Measurements from ENCODE around the gene LNPEP. TPM values are rescaled to one million over a fixed set of nuclear protein-coding genes. Genes with fewer than 3 reads are reported as not detected.
A peak's percentile ranks its signal among the peaks of the same experiment; 100 is the strongest.

LNPEP gene
- 10 to 100 TPM; 15.8 to 30.4 (median 26.7) TPM for polyA plus RNA-seq (ENCODE audit: insufficient read length in 4 of 4)

DNA sequence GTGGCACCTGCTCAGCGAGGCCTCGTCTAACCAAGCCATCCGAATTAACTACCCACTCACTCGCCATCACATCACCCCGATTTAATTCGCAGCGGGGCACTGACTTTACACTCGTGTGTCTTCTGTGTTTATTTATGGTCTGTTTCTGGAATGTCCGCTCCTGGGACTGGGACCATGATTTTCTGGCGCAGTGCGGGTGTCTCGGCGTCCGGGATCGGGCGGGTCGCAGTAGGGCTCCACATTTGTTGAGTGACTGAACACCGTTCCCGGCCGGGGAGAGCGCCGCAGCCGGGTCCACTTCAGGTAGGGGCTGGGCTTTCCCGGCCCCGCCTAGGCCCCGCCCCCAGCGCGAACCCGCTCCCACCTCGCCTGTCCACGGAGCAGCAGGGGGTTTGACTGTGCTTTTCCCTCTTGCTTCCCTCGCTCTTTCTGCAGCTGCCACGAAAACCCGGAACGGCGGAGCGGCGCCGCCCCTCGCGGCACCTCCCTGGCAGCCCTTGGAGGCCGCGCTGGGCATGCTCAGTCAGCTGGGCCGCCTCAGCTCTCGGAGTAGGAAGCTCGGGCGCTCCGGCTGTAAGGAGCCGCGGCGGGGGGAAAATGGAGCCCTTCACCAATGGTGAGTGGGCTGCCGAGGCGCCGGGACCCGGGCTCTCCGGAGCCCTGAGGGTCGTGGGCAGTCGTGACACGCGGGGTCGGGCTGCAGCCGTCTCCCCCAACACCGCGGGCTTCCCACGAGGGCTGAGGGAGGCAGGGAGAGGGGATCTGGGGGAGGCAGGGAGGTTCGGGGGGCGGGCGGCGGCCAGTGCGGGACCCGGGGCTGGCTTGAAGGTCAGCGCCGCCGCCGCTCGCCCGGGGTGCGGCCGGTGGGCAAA, at the start of gene LNPEP:
LNPEP (plus strand) TSS at position 522 of the 872 bp plus-strand sequence; CDS start at position 598, 76 bp downstream.
- DNase-seq (ENCODE audit: low read depth in 4 of 4, low spot score in 3 of 4), result peak; percentile 87 to 92 (median 90)

DNA sequence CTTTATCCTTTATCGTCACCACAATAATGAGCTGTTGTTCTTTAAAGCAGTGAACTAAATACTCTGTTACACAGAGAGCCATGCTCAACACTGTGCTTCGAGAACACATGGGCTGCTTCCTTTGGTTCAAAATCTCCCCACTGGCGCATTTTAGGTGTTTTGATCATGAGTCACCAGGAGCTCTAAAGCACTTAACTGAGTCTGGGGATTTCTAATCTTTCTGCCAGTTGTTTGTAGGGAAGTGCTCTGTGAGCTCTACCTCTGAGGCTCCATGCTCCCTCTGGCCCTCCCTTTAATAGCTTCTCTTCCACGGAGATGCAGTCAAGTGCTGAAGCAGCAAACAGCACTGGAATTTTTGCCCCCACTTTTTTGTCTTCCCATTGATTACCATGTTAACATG, 42.5 kb upstream of the LNPEP start:
- no peak for DNase-seq (ENCODE audit: low read depth in 4 of 4, low spot score in 3 of 4)

DNA sequence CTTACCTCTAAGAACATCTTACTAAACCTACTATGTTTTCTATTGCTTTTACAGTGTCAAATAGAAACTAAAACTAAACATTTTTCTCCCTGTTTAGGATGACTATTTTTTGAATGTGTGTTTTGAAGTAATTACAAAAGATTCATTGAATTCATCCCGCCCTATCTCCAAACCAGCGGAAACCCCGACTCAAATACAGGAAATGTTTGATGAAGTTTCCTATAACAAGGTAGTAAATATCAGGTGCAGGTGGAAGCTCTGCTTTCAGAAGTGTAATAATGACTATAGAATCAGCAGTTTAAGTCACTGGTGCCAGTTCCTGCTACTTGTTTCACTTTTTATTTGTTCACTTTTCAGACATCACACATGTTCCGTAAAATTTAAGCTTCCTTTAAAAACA, 39.6 kb upstream of the LNPEP start:
- no peak for DNase-seq (ENCODE audit: low read depth in 4 of 4, low spot score in 3 of 4)

DNA sequence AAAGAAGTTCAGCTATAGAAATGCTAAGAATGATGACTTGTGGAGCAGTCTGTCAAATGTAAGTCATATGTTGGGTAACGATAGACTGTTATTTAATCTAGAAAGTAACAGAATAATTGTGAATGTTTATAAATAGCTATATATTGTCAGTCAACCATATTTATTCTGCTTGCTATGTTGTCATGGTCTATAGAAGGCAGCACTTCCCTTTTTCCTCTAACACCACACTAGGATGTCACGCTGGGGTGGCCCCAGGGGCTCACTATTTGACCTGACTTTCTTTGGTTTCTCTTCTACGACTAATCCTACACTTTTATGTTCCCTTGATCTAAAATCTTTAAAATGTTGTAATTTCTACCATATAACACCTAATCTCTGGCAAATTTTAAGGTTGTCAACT, 39.1 kb upstream of the LNPEP start:
- DNase-seq (ENCODE audit: low read depth in 4 of 4, low spot score in 3 of 4), result no peak

DNA sequence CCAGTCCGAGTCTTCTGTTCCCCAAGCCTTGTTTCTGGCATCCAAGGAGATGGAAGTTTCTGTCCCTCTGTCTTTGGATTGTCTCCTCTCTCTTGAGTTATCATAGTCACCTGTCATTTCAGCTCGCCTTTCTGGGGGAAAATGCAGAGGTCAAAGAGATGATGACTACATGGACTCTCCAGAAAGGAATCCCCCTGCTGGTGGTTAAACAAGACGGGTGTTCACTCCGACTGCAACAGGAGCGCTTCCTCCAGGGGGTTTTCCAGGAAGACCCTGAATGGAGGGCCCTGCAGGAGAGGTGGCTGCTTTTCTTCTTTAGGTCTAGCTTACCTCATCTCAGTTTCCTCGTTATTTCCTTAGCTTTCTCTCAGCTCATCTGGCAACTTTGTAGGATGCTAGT, 34.5 kb upstream of the LNPEP start:
- DNase-seq (ENCODE audit: low read depth in 4 of 4, low spot score in 3 of 4), result no peak

DNA sequence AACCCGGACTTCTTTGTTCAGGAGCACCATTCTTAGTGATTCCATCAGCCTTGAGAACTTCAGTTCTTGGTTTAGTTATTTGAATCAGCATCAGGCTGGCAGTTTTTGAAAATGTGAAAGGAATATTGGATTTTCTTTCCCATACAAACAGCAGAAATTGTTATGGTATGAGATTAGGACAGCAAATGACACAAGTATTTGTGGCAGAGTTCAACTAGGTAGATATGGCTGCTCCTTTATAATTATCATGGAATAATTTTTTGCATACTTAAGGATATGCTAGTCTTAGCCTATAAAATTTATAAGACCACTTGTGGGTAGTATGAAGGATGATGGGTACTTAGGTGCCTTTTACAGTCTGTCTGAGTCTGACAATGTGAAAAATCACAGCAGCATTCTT, 34.0 kb upstream of the LNPEP start:
- DNase-seq (ENCODE audit: low read depth in 4 of 4, low spot score in 3 of 4), result no peak

DNA sequence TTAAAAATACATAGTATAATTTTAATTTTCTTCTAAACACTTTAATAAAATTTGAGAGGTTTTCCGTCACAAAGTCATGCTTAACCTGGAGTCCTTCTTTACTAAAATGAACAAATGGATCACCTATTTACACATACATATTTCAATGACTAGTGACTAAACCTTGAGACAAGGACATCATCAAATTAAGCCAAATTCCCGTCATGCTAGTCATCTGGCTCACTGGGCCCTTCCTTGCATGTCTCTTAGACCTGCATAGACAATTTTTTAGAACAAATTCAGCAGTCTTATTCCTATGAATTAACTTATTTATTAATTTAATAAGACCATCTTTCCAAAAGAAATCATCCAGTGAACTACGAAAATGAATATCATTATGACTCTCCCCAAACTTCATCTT, 33.0 kb upstream of the LNPEP start:
- DNase-seq (ENCODE audit: low read depth in 4 of 4, low spot score in 3 of 4), result no peak

DNA sequence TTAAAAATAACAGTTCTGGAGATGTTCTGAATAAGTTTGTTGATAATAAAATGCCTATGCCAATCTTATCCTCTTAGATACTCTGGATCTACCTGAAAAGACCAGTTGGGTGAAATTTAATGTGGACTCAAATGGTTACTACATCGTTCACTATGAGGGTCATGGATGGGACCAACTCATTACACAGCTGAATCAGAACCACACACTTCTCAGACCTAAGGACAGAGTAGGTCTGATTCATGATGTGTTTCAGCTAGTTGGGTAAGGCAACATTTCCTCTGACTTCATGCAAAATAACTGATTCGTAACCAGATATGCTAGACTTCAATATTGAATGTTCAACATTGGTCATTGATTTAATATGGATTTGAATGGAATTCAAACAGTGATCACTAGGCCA, 32.6 kb upstream of the LNPEP start:
- DNase-seq (ENCODE audit: low read depth in 4 of 4, low spot score in 3 of 4), result no peak

DNA sequence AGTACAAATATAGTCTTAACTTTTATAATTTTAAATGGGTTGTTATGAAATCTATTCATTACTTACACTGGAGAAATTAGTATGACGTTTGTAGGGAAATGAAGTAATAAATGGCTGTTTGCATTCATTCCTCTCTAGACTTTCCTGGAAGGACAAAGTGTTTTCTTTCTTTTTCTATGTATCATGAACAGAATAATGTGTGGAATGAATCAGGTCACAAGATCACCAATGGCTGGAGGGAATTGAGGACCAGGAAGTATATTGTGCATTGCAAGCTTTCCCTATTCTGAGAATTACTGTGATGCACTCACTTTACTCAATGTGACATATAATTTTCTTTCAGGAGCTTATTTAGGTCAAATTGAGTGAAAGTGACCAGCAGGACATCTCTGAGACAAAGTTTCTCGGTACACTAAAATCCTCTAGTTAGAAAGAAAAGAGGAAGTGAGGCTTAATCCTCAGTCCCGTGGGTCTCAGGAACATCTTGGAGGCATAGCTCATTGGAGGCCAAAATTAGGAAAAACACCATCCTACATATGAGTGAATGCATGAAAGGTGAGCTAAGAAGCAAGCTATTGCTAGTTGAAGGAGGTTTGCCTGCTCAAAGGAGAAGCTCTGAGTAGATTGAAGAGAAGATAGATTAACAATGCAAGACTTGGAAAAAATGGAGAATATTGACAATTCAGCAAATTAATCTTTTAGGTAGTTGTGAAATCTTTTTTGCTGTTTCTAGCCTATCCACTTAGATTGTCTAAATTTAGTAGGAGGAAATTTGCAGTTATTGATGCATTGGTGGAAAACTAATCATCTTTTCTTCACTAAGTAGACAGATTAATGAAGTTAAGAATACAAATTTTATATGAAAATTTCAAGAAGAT, 31.6 kb upstream of the LNPEP start:
- no peak for DNase-seq (ENCODE audit: low read depth in 4 of 4, low spot score in 3 of 4)

DNA sequence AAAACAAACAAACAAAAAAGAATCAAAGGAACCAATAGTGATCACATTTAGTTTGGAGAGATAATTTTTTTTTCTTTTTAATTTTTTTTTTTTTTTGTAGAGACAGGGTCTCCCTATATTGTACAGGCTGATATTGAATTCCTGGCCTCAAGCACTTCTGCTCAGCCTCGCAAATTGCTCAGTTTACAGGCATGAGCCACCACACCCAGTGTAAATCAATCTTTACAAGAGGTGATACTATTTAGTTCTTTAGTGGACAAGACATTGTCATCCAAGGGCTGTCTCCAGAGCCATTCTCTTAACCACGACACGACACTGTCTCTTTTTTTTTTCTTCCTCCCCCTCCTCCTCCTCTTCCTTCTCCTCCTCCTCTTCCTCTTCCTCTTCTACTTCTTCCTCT, 30.0 kb upstream of the LNPEP start:
- DNase-seq (ENCODE audit: low read depth in 4 of 4, low spot score in 3 of 4), result no peak

DNA sequence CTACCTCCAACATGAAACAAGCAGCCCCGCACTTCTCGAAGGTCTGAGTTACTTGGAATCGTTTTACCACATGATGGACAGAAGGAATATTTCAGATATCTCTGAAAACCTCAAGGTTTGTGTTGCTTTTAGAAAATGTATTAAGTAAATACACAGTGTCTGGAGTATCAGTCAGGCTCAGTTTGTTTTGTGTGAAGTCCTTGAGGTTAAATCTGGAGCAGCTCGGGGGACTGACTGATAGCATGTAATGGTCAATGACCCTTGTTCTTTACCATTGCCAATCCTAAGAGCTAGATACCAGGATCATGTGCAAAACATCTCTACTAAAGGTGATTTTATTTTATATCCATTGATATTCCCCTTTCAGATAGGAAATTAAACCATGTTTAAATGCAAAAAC, 26.9 kb upstream of the LNPEP start:
- DNase-seq (ENCODE audit: low read depth in 4 of 4, low spot score in 3 of 4), result no peak

DNA sequence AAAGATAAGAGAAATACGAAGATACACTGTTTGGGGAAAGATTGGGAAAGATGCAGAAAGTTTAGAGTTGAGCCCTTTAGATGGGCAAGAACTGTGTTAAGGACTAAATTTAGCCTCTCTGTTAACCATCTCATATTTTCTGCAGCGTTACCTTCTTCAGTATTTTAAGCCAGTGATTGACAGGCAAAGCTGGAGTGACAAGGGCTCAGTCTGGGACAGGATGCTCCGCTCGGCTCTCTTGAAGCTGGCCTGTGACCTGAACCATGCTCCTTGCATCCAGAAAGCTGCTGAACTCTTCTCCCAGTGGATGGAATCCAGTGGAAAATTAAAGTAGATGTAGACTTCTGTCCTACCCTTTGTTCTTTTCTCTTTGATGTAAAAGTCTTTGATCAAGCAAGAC, 26.4 kb upstream of the LNPEP start:
- no peak for DNase-seq (ENCODE audit: low read depth in 4 of 4, low spot score in 3 of 4)

DNA sequence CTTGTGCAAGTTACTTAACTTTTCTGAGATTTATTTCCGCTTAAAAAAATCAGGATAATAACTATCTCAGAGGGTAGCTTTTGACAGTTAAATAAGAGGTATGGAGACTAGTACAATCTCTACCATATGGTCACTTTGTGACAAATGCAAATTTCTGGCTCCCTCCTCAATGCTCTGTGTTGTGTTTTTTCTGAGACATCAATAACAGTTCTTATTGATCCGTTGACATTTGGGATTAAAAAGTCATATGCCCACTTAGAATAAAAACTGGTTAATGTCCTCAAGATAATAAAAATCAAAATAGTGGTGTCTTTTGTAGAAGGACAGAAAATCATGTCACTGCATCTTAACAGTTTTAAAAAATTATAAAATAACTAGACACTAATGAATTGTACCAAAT, 24.7 kb upstream of the LNPEP start:
- no peak for DNase-seq (ENCODE audit: low read depth in 4 of 4, low spot score in 3 of 4)

DNA sequence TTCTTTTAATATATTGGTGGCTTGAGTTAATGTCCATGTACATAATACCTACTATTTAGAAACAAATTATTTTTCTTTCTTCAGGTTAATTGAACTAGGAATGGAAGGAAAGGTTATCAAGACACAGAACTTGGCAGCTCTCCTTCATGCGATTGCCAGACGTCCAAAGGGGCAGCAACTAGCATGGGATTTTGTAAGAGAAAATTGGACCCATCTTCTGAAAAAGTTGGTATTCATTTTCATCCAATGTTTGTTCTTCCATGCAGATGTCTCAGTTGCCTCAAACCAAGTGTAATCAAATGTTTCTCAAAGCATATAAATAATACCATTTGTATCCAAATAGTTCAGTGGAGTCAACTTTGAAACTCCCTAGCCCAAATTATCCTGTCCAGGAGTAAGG, 22.6 kb upstream of the LNPEP start:
- no peak for DNase-seq (ENCODE audit: low read depth in 4 of 4, low spot score in 3 of 4)

DNA sequence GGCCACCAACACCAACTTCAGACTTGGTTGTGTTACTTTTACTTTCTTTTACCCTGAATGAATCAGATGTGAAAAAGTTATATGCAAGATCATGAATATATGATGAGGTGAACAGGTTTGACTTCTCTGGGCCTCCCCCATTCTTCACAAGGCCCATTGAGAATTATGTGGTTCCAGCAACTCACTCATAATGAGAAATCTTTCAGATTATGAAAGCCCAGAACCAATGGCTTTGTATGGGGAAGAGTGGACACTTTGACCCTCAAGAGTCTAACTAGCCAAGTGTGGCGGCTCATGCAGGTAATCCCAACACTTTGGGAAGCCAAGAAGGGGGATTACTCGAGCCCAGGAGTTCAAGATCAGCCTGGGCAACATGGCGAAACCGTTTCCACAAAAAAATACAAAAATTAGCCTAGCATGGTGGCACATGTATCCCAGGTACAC, 16.1 kb upstream of the LNPEP start:
- DNase-seq (ENCODE audit: low read depth in 4 of 4, low spot score in 3 of 4), result no peak

DNA sequence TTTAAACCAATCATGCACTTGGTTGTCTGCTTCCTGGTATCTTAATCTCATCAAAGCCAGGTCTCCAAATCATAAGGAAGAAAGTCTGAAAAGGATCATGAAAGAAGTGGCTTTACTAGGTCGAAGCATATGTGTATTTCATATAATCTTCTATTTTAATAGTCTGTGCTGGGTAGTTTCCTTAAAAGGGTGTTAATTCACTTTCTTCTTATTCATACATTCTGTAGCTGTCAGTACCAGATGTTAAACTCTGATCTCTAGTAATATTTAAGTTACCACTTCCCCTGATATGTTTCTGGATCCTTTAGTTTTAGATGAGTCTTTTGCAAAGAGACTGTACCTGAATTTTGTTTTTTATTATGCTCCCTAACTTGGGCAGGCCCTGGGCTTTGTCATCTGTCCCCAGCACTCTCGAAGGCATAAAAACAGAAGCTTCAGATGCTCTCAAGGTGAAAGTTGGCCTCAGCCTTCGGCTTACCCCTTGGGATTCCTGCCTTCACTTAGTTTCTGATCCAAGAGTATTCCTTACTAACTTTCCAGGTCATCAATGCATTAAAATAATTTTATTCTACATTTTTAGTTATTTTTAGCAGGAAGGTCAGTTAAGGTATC, 15.0 kb upstream of the LNPEP start:
- DNase-seq (ENCODE audit: low read depth in 4 of 4, low spot score in 3 of 4), result no peak

DNA sequence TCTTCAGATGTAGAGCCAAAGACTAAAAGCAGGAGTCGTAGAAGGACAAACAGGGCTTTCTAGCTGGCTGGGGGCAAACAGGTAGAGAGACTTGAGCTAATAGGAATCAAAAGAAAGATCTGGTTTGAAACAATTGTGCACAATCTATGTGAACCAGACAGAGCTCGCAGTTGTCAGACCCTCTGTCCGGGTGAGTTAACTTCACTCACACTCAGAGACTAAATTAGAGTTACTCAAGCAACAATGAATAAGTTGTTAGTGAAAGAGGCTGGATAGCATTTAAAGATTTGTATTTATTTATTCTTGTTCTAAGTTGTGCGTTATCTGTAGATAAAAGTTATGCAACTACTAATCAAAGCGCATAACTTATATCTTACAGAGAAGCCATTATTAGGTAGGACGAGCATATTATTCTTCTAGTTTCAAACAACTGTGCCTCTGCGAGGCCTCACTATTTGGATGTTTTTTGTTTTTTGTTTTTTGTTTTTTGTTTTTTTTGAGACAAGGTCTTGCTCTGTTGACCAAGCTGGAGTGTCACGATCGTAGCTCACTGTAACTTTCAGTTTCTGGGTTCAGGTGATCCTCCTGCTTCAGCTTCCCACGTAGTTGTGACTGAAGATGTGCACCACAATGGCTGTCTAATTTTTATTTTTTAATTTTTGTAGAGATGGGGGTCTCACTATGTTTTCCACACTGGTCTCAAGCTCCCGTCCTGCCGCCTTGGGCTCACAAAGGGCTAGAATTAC, 13.2 kb upstream of the LNPEP start:
- DNase-seq (ENCODE audit: low read depth in 4 of 4, low spot score in 3 of 4), result no peak

DNA sequence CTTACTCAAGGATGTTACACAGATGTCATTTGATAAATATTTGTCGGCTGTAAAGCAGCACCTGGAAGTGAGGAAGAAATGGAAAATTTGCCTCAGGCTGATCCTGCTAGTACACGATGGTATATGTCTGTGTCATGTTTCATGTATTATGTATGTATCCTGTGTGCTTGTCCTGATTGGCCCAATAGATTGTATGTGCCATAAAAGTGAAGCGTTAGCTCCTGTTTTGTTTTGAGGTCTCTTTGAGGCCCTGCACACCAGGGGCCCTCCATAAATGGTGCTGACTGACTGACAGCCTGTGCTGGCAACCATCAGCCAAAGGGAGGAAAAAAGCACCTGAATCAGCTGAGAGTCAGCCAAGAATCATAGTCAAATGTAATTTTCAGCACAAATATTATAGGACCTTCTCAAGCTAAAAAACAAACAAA, 11.8 kb upstream of the LNPEP start:
- no peak for DNase-seq (ENCODE audit: low read depth in 4 of 4, low spot score in 3 of 4)

DNA sequence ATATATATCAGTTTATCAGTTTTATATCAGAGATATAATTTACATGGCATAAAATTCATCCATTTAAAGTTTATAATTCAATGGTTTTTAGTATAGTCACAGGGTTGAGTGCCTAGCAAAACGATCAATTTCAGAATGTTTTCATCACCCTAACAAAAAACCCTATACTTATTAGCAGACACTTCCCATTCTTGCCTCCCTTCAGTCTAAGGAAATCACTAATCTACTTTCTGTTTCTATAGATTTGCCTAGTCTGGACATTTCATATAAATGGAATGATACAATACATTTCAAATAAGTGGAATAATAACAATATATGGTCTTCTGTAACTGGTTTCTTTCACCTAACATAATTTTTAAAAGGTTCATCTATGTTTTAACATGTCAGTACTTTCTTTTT, 9.6 kb upstream of the LNPEP start:
- DNase-seq (ENCODE audit: low read depth in 4 of 4, low spot score in 3 of 4), result no peak

DNA sequence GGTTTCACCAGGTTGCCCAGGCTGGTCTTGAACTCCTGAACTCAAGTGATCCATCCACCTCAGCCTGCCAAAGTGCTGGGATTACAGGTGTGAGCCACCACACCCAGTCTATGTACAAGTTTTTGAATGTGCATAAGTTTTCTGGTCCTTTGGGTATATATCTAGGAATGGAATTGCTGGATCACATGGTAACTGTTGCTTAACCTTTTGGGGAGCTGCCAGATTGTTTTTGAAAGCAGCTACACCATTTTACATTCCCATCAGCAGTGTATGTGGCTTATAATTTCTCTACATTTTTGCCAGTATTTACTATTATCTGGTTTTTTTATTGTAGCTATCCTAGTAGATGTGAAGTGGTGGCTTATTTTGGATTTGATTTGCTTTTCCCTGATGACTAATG, 8.9 kb upstream of the LNPEP start:
- no peak for DNase-seq (ENCODE audit: low read depth in 4 of 4, low spot score in 3 of 4)
